ENCODE measurements around the gene SIL1. TPM values are rescaled to one million over a fixed set of nuclear protein-coding genes. Genes with fewer than 3 reads are reported as not detected.

SIL1 gene
- total and polyA plus RNA-seq, 2 of the 4 experiments (the other 2 are of a cell fraction), result 56.1 to 66.0 TPM

DNA sequence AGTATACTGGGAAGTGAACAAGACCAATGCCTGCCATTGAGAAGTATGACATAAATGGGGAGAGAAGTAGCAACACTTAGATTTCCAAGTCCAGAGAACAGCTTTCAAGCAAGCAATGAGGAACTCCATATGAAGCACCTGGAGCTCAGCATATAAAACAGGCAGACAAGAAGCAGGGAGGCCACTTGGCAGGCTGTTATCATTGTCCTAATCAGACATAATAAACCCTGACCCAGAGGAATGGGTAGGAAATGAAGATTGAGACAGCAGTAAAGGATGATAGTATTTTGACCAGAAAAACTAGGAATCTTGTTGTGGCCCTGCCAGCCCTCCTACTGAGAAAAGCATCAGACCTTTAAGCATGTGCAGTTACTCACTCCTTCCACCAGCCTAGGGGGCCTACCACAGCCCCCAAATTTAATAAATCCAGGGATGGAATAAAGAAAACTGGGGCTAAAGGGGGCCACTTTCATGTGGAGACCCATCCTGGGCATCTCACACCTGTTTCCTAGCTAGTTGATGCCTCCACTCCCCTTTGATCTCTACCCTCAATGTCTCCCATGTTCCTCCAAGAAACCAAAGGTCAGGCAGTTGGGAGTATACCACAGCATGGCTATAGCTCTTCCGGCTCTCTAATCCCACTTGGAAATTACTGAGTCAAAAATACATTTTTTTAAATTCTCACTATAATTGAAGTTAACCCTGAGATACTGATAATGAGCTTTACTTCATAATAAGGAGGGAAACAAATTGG lies 135.1 kb downstream of the SIL1 start:
- ChIA-PET CTCF (no interaction called here), POLR2A (ENCODE audit: unreplicated experiment) (no interaction called here)
- Histone ChIP-seq H2AK9ac (replicated peaks; ENCODE audit: low read depth, low read length, poor library complexity) (no peak overlapping the region), H2BK5ac (ENCODE audit: low read depth, low read length, poor library complexity, severe bottlenecking) (no peak overlapping the region), H4K91ac (ENCODE audit: insufficient read depth, low read depth, low read length) (no peak overlapping the region), H3K79me1 (ENCODE audit: low read depth in 1 of 2, low read length in 2 of 2) (peaks cover under 1 to 8% of the 10 kb centered on the region in 2 experiments; a peak in 3 of 4 replicates), H2BK120ac (ENCODE audit: low read depth, low read length) (no peak overlapping the region), H3K9me3 (ENCODE audit: control insufficient read depth, insufficient read depth, low read length) (no peaks in the 10 kb centered on the region), H3K36me3 (ENCODE audit: control insufficient read depth, insufficient read depth, low read length) (no peaks in the 10 kb centered on the region), H3K4me1 (ENCODE audit: control insufficient read depth, insufficient read depth, low read length) (peaks cover 14% of the 10 kb centered on the region), H3K23ac (ENCODE audit: low read depth, low read length) (no peak overlapping the region), H3K56ac (ENCODE audit: extremely low read depth, insufficient read depth, low read length) (no peak overlapping the region), H3K4ac (ENCODE audit: low read depth, low read length) (no peak overlapping the region), H3K14ac (replicated peaks; ENCODE audit: low read depth, low read length) (no peak overlapping the region), H3K9ac (ENCODE audit: low read depth, low read length) (no peak overlapping the region), H3K27me3 (ENCODE audit: control insufficient read depth, insufficient read depth, low read length) (no peaks in the 10 kb centered on the region), H4K5ac (ENCODE audit: low read depth, low read length) (no peak overlapping the region), H3K18ac (ENCODE audit: low read depth, low read length) (no peak overlapping the region), H3K27ac (ENCODE audit: insufficient read depth, low read length) (no peak overlapping the region), H3K9me1 (ENCODE audit: insufficient read depth, low read length) (peaks cover 10% of the 10 kb centered on the region; the same call in 1 of the 2 replicates), H3K4me2 (ENCODE audit: low read depth, low read length) (no peak overlapping the region), H3K4me3 (ENCODE audit: insufficient read depth, low read depth, low read length) (no peak overlapping the region), H2BK15ac (ENCODE audit: low read depth, low read length) (no peak overlapping the region), H2AK5ac (ENCODE audit: low read depth, low read length) (no peak overlapping the region), H4K20me1 (ENCODE audit: insufficient read depth, low read length) (peaks cover 5% of the 10 kb centered on the region; the same call in 1 of the 2 replicates), H2AFZ (replicated peaks; ENCODE audit: low read length, poor library complexity) (no peak overlapping the region), H2BK20ac (ENCODE audit: low read depth, low read length) (no peak overlapping the region), H4K8ac (ENCODE audit: low read depth in 2 of 2, low read length in 2 of 2) (no peak overlapping the region)
- no peak for TF ChIP-seq RFX5 (IDR thresholded peaks at IDR 0.05; ENCODE audit: low read depth, low read length)
- no peak for TF ChIP-seq MAZ (IDR thresholded peaks at IDR 0.05; ENCODE audit: borderline replicate concordance, low read depth, low read length)
- TF ChIP-seq RAD21 (IDR thresholded peaks at IDR 0.05; ENCODE audit: low read length), result no peak
- TF ChIP-seq MAFK (IDR thresholded peaks at IDR 0.05; ENCODE audit: low read depth, low read length), result no peak
- no peak for TF ChIP-seq NFE2L2 (IDR thresholded peaks at IDR 0.05; ENCODE audit: low read depth, low read length)
- TF ChIP-seq POLR2A (IDR thresholded peaks at IDR 0.05; ENCODE audit: low read depth, low read length), result no peak
- TF ChIP-seq, protein P1, sequence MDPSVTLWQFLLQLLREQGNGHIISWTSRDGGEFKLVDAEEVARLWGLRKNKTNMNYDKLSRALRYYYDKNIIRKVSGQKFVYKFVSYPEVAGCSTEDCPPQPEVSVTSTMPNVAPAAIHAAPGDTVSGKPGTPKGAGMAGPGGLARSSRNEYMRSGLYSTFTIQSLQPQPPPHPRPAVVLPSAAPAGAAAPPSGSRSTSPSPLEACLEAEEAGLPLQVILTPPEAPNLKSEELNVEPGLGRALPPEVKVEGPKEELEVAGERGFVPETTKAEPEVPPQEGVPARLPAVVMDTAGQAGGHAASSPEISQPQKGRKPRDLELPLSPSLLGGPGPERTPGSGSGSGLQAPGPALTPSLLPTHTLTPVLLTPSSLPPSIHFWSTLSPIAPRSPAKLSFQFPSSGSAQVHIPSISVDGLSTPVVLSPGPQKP (IDR thresholded peaks at IDR 0.05; ENCODE audit: borderline replicate concordance, low read depth, low read length), result no peak
- no peak for TF ChIP-seq MXI1 (IDR thresholded peaks at IDR 0.05; ENCODE audit: borderline replicate concordance, low read depth, low read length)
- TF ChIP-seq, protein P2, sequence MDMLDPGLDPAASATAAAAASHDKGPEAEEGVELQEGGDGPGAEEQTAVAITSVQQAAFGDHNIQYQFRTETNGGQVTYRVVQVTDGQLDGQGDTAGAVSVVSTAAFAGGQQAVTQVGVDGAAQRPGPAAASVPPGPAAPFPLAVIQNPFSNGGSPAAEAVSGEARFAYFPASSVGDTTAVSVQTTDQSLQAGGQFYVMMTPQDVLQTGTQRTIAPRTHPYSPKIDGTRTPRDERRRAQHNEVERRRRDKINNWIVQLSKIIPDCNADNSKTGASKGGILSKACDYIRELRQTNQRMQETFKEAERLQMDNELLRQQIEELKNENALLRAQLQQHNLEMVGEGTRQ (IDR thresholded peaks at IDR 0.05; ENCODE audit: low read depth, low read length), result no peak
- no peak for TF ChIP-seq CHD1 (IDR thresholded peaks at IDR 0.05; ENCODE audit: low read depth, low read length)
- TF ChIP-seq BHLHE40 (IDR thresholded peaks at IDR 0.05; ENCODE audit: low read depth, low read length), result no peak
- TF ChIP-seq RCOR1 (IDR thresholded peaks at IDR 0.05; ENCODE audit: insufficient replicate concordance, low read length), result no peak
- no peak for TF ChIP-seq CEBPB (IDR thresholded peaks at IDR 0.05; ENCODE audit: low read depth, low read length)
- TF ChIP-seq SMC3 (IDR thresholded peaks at IDR 0.05; ENCODE audit: low read depth, low read length), result no peak
- TF ChIP-seq FOS (IDR thresholded peaks at IDR 0.05; ENCODE audit: low read depth, low read length), result no peak
- TF ChIP-seq, protein P3, sequence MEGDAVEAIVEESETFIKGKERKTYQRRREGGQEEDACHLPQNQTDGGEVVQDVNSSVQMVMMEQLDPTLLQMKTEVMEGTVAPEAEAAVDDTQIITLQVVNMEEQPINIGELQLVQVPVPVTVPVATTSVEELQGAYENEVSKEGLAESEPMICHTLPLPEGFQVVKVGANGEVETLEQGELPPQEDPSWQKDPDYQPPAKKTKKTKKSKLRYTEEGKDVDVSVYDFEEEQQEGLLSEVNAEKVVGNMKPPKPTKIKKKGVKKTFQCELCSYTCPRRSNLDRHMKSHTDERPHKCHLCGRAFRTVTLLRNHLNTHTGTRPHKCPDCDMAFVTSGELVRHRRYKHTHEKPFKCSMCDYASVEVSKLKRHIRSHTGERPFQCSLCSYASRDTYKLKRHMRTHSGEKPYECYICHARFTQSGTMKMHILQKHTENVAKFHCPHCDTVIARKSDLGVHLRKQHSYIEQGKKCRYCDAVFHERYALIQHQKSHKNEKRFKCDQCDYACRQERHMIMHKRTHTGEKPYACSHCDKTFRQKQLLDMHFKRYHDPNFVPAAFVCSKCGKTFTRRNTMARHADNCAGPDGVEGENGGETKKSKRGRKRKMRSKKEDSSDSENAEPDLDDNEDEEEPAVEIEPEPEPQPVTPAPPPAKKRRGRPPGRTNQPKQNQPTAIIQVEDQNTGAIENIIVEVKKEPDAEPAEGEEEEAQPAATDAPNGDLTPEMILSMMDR (conservative IDR thresholded peaks at IDR 0.05; ENCODE audit: low read depth, low read length), result no peak
- BruUV-seq (replicated peaks), result no TSS peak
- intact Hi-C loops (cut with micrococcal nuclease) (no loop called here), in situ Hi-C loops (cut with MboI; ENCODE audit: low sequenced_read_pairs) (no loop called here), dilution Hi-C loops (cut with HindIII; ENCODE audit: low sequenced_read_pairs, unreplicated experiment) (no loop called here)
- no CpG with 5 or more reads among the region's 1 CpG for WGBS, 2 experiments (ENCODE audit: extremely low coverage in 2 of 2, insufficient read length in 1 of 2)
- ATAC-seq (ENCODE audit: low read depth), result no peak
- DNase-seq, result no peak
